WTC11 (cell line): ENCODE results near the gene MDM4. TPM values are rescaled to one million over a fixed set of nuclear protein-coding genes. Genes with fewer than 3 reads are reported as not detected.

Experiments
- ATAC-seq: fragments of 200-7000 bp; cut with Tn5 transposase; 2 replicates; pipeline ENCODE4 v1.10.0; 2021; ENCODE audit warnings: mild to moderate bottlenecking, moderate library complexity
- CTCF ChIA-PET: fragments of 300-600 bp; sonication (Branson Sonifier 250); formaldehyde crosslinking; loops from one replicate; lab custom pipeline; 2021; ENCODE audit warnings: antibody characterized with exemption; lab: Charles Lee
- POLR2A ChIA-PET: fragments of 350-600 bp; sonication (Branson Sonifier 250); formaldehyde crosslinking; loops from one replicate; lab custom pipeline; 2021; ENCODE audit warnings: antibody characterized with exemption; lab: Charles Lee
- DNase-seq: peaks from one replicate; pipeline ENCODE4 v3.0.0; 2021; ENCODE audit warnings: low spot score
- H3K27ac Mint-ChIP-seq: 2 replicates; pipeline ENCODE4 v1.8.0; 2021; ENCODE audit warnings: mixed read lengths
- H3K27me3 Mint-ChIP-seq: 2 replicates; pipeline ENCODE4 v1.8.0; 2021; ENCODE audit warnings: low read depth, mild to moderate bottlenecking, moderate library complexity, mixed read lengths
- H3K36me3 Mint-ChIP-seq: 2 replicates; pipeline ENCODE4 v1.8.0; 2021; ENCODE audit warnings: mixed read lengths
- H3K4me1 Mint-ChIP-seq: 2 replicates; pipeline ENCODE4 v1.8.0; 2022; ENCODE audit warnings: mixed read lengths
- H3K4me3 Mint-ChIP-seq: 2 replicates; pipeline ENCODE4 v1.8.0; 2021; ENCODE audit warnings: mild to moderate bottlenecking, moderate library complexity, mixed read lengths
- H3K9me3 Mint-ChIP-seq: 2 replicates; pipeline ENCODE4 v1.8.0; 2021; ENCODE audit warnings: mixed read lengths
- ATF3 ChIP-seq: sonication (generic); formaldehyde crosslinking; conservative IDR thresholded peaks from 2 replicates; pipeline ENCODE4 v1.8.1; 2022; ENCODE audit warnings: mild to moderate bottlenecking, missing genetic modification reagents
- FOXK1 ChIP-seq: sonication (generic); formaldehyde crosslinking; IDR thresholded peaks from 2 replicates; pipeline ENCODE4 v1.8.0; 2022; ENCODE audit warnings: mild to moderate bottlenecking, moderate library complexity, missing genetic modification reagents
- GRHL2 ChIP-seq: fragments of 250-450 bp; sonication (Bioruptor Pico); IDR thresholded peaks from 2 replicates; pipeline ENCODE4 v1.8.0; 2022; ENCODE audit warnings: mild to moderate bottlenecking, moderate library complexity; ENCODE audit not compliant: insufficient replicate concordance, severe bottlenecking
- IRF2 ChIP-seq: sonication (generic); formaldehyde crosslinking; IDR thresholded peaks from 2 replicates; pipeline ENCODE4 v1.8.0; 2022; ENCODE audit warnings: low read depth, missing genetic modification reagents, borderline replicate concordance
- MXD4 ChIP-seq: fragments of 250-450 bp; sonication (Bioruptor Pico); IDR thresholded peaks from 2 replicates; pipeline ENCODE4 v1.8.0; 2021; ENCODE audit warnings: mild to moderate bottlenecking, moderate library complexity, borderline replicate concordance
- NFYB ChIP-seq: sonication (generic); formaldehyde crosslinking; conservative IDR thresholded peaks from 2 replicates; pipeline ENCODE4 v1.8.0; 2022; ENCODE audit warnings: low read depth, missing genetic modification reagents
- OVOL2 ChIP-seq: fragments of 250-450 bp; sonication (Bioruptor Pico); IDR thresholded peaks from 2 replicates; pipeline ENCODE4 v1.9.0; 2021; ENCODE audit warnings: mild to moderate bottlenecking, borderline replicate concordance
- RORB ChIP-seq: fragments of 250-450 bp; sonication (Bioruptor Pico); IDR thresholded peaks from 2 replicates; pipeline ENCODE4 v1.9.0; 2021; ENCODE audit warnings: mild to moderate bottlenecking
- TCF7 ChIP-seq: sonication (generic); formaldehyde crosslinking; IDR thresholded peaks from 2 replicates; pipeline ENCODE4 v1.8.0; 2022; ENCODE audit warnings: mild to moderate bottlenecking, low read depth, missing genetic modification reagents, moderate library complexity
- USF2 ChIP-seq: sonication (generic); formaldehyde crosslinking; IDR thresholded peaks from 2 replicates; pipeline ENCODE4 v1.8.1; 2023; ENCODE audit warnings: mild to moderate bottlenecking, missing genetic modification reagents, moderate library complexity
- total RNA-seq: library from RNA; stranded (reverse); gene quantifications from 3 replicates; pipeline ENCODE4 v1.2.3, GENCODE V29; 2021
- TF ChIP-seq, protein P1 (sequence below): sonication (generic); formaldehyde crosslinking; IDR thresholded peaks from 2 replicates; pipeline ENCODE4 v1.8.0; 2022; ENCODE audit warnings: missing genetic modification reagents
- TF ChIP-seq, protein P2 (sequence below): sonication (generic); formaldehyde crosslinking; IDR thresholded peaks from 2 replicates; pipeline ENCODE4 v1.8.1; 2022; ENCODE audit warnings: low read depth, mild to moderate bottlenecking, moderate library complexity, missing genetic modification reagents, borderline replicate concordance
- TF ChIP-seq, protein P3 (sequence below): sonication (generic); formaldehyde crosslinking; IDR thresholded peaks from 2 replicates; pipeline ENCODE4 v1.8.1; 2022; ENCODE audit warnings: missing genetic modification reagents, borderline replicate concordance
- TF ChIP-seq, protein P4 (sequence below): sonication (generic); formaldehyde crosslinking; IDR thresholded peaks from 2 replicates; pipeline ENCODE4 v1.8.1; 2023; ENCODE audit warnings: mild to moderate bottlenecking, missing genetic modification reagents, borderline replicate concordance

MDM4 gene
- total RNA-seq, 1 experiment from 2014 or later, result 76.2 TPM

DNA sequence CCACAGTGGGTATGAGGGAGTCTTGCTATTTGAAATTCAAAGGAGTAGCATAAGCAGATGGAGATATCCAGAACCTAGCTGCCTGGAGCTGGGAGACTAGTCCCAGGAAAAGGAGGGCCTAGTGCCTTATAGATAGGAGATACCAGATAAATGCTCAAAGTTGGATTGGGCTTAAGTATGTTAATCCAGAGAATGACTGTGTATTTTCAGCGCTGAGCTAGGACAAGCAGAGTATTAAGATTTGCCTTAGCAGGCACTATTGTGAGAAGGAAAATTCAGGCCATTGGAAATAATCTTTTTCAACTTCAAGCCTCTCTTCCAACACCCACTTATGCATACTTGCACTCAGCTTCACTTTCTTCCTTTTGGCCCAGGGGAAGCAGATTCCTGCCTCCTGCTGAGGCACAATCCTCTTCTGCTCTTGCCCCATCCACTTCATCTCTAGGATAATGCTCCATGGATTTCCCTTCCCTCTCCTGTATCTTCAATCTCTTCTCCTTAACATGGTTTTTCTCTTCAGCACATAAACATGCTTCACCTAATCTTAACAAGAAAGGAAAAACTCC is 42.7 kb upstream of the MDM4 start (continued):
- no peak for TF ChIP-seq GRHL2 (CRISPR knock-in tag)
- no peak for TF ChIP-seq FOXK1 (CRISPR knock-in tag)
- no peak for TF ChIP-seq NFYB (CRISPR knock-in tag)

GRCh38 chr1:204475656-204476432 is 40.4 kb upstream of the MDM4 start:
- no peak for TF ChIP-seq IRF2
- no peak for TF ChIP-seq OVOL2 (CRISPR knock-in tag)
- TF ChIP-seq, protein P1, sequence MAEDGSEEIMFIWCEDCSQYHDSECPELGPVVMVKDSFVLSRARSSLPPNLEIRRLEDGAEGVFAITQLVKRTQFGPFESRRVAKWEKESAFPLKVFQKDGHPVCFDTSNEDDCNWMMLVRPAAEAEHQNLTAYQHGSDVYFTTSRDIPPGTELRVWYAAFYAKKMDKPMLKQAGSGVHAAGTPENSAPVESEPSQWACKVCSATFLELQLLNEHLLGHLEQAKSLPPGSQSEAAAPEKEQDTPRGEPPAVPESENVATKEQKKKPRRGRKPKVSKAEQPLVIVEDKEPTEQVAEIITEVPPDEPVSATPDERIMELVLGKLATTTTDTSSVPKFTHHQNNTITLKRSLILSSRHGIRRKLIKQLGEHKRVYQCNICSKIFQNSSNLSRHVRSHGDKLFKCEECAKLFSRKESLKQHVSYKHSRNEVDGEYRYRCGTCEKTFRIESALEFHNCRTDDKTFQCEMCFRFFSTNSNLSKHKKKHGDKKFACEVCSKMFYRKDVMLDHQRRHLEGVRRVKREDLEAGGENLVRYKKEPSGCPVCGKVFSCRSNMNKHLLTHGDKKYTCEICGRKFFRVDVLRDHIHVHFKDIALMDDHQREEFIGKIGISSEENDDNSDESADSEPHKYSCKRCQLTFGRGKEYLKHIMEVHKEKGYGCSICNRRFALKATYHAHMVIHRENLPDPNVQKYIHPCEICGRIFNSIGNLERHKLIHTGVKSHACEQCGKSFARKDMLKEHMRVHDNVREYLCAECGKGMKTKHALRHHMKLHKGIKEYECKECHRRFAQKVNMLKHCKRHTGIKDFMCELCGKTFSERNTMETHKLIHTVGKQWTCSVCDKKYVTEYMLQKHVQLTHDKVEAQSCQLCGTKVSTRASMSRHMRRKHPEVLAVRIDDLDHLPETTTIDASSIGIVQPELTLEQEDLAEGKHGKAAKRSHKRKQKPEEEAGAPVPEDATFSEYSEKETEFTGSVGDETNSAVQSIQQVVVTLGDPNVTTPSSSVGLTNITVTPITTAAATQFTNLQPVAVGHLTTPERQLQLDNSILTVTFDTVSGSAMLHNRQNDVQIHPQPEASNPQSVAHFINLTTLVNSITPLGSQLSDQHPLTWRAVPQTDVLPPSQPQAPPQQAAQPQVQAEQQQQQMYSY (CRISPR knock-in tag), result no peak
- no peak for TF ChIP-seq TCF7 (CRISPR knock-in tag)
- TF ChIP-seq, protein P2, sequence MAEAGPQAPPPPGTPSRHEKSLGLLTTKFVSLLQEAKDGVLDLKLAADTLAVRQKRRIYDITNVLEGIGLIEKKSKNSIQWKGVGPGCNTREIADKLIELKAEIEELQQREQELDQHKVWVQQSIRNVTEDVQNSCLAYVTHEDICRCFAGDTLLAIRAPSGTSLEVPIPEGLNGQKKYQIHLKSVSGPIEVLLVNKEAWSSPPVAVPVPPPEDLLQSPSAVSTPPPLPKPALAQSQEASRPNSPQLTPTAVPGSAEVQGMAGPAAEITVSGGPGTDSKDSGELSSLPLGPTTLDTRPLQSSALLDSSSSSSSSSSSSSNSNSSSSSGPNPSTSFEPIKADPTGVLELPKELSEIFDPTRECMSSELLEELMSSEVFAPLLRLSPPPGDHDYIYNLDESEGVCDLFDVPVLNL (CRISPR knock-in tag), result no peak
- no peak for TF ChIP-seq GRHL2 (CRISPR knock-in tag)
- TF ChIP-seq MXD4 (CRISPR knock-in tag), result no peak
- no peak for TF ChIP-seq ATF3
- TF ChIP-seq RORB (CRISPR knock-in tag), result no peak
- TF ChIP-seq, protein P3, sequence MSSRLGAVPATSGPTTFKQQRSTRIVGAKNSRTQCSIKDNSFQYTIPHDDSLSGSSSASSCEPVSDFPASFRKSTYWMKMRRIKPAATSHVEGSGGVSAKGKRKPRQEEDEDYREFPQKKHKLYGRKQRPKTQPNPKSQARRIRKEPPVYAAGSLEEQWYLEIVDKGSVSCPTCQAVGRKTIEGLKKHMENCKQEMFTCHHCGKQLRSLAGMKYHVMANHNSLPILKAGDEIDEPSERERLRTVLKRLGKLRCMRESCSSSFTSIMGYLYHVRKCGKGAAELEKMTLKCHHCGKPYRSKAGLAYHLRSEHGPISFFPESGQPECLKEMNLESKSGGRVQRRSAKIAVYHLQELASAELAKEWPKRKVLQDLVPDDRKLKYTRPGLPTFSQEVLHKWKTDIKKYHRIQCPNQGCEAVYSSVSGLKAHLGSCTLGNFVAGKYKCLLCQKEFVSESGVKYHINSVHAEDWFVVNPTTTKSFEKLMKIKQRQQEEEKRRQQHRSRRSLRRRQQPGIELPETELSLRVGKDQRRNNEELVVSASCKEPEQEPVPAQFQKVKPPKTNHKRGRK, result no peak
- TF ChIP-seq USF2, result no peak
- TF ChIP-seq, protein P4, sequence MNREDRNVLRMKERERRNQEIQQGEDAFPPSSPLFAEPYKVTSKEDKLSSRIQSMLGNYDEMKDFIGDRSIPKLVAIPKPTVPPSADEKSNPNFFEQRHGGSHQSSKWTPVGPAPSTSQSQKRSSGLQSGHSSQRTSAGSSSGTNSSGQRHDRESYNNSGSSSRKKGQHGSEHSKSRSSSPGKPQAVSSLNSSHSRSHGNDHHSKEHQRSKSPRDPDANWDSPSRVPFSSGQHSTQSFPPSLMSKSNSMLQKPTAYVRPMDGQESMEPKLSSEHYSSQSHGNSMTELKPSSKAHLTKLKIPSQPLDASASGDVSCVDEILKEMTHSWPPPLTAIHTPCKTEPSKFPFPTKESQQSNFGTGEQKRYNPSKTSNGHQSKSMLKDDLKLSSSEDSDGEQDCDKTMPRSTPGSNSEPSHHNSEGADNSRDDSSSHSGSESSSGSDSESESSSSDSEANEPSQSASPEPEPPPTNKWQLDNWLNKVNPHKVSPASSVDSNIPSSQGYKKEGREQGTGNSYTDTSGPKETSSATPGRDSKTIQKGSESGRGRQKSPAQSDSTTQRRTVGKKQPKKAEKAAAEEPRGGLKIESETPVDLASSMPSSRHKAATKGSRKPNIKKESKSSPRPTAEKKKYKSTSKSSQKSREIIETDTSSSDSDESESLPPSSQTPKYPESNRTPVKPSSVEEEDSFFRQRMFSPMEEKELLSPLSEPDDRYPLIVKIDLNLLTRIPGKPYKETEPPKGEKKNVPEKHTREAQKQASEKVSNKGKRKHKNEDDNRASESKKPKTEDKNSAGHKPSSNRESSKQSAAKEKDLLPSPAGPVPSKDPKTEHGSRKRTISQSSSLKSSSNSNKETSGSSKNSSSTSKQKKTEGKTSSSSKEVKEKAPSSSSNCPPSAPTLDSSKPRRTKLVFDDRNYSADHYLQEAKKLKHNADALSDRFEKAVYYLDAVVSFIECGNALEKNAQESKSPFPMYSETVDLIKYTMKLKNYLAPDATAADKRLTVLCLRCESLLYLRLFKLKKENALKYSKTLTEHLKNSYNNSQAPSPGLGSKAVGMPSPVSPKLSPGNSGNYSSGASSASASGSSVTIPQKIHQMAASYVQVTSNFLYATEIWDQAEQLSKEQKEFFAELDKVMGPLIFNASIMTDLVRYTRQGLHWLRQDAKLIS (CRISPR knock-in tag), result no peak
- Mint-ChIP-seq H3K27me3 (no peaks in the 10 kb centered on the region), H3K27ac (peak overlapping the region; percentile 51; the same call in 1 of the 2 replicates), H3K36me3 (no peaks in the 10 kb centered on the region), H3K4me3 (no peak overlapping the region), H3K9me3 (no peaks in the 10 kb centered on the region), H3K4me1 (peaks cover 54% of the 10 kb centered on the region)
- CTCF ChIA-PET, result interaction anchor here (1.2 to 4.0 kb wide), 2 partner anchors 27 to 30 kb away, joined by 3 to 42 read pairs; no protein-coding TSS in a partner anchor
- ATAC-seq (no peak), DNase-seq (no peak)
- POLR2A ChIA-PET, result no interaction called here
